ENCODE results near the gene SSBP2.

Gene SSBP2

DNA sequence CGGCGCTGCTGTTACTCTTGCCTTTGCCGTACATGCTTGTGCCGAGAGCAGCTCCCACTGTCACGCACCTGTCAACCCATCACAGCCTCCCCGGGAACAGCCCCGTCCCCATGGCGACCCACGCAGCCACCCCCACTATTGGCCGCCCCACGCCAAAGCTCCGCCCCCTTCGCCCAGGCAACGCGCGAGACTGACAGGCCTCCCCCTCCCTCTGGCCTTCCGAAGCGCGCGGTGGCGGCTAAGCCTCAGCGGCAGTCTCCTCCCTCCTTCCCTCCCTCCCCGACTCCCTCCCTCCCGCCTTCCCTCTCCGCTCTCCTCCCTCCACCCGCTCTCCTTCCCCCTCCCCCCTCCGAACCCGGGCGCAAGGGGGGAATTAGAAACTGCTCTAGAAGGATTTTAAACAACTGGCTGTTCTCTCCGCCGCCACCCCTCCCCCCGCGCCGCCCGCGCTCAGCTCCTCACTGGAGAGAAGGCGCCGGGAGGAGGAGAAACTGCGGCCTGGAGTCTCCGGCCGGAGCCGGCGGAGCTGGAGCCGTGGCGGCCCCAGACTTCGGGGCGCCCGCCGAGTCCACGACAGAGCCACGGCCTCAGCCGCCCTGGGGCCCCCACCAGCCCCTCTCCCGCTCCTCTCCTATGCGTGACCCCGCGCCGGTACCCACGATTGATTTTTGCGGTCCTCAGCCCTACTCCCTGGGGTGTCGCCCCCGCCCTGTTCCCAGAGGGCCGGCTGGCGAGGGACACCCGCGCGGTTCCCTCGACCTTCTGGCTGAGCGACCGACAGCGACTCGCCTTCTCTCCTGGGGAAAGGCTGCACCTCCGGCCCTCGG, at the start of gene SSBP2:
Gene SSBP2 (minus strand): TSS at position 89 of the 827 bp plus-strand sequence. CDS start 55 bp downstream, at position 34.
- peak; percentile 98 for DNase-seq

DNA sequence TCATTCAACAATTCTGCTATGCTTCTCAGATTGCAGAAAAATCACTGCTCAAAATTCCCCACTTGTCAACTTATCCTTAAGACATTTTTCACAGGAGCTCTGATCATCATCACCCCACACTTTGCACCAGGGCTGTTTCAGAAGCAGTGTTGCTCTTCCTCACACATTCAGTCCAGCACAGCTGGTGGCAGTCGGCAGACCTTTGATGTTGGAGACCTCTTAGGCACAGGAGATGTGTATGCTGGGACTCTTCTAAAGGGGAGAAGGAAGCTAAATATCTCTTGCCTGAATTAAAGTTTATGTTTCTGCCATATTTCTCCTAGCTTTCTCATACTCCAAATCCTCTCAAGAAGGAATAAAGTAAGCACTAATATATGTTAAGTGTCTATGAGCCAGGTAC, 44.8 kb upstream of the SSBP2 start:
- DNase-seq = no peak

DNA sequence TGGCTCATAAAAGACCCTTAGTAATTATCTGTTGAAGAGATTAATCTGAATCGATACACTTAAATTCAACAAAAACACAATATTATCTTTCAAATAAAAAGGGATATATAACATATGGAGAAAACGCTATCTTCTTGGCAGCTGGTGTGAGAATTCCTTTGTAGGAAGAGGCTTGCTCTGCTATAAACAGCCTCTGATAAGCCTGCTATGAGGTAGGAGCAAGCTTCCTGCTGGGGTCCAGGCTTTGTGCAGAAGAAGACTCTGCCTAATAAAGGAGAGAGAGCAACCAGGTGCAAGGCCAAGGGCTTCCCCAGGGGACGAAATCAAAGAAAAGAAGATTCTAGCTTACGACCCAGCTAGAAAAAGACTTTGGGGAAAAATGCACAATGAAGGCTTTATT, 43.3 kb upstream of the SSBP2 start:
- no peak for DNase-seq

DNA sequence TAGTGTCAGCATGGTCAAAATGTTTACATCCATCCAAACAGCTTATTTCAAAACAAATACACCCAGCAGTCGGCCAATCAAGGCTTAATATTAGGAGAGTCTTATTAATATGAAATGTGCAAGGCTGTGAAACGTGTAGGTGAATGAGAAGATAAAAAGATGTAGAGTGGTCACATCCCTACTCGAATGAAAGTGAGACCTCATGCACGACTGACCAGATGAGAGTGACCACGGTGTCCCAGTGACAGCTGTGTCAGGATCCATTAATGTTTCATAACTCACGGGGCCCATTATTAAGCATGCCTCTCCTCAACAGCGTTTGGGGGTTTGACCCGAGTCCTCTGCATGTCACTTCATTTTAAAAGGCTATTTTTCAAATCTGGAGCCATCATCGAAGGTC, 39.4 kb upstream of the SSBP2 start:
- no peak for DNase-seq

DNA sequence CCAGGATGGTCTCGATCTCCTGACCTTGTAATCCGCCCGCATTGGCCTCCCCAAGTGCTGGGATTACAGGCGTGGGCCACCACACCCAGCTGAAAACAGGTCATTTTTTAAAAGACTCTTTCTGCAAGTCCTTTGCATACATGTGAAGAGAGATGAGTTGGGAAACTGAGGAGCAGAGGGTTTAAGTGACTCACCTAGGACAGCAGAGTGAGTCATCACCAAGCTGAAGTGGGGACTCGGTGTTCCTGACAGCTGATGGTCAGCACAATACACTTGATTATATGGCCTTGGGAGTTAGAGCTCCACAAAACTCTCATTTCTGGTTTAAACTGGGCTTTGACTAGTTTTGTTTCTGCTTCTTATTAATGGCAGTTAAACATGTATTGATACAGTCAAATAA, 38.1 kb upstream of the SSBP2 start:
- DNase-seq = no peak

DNA sequence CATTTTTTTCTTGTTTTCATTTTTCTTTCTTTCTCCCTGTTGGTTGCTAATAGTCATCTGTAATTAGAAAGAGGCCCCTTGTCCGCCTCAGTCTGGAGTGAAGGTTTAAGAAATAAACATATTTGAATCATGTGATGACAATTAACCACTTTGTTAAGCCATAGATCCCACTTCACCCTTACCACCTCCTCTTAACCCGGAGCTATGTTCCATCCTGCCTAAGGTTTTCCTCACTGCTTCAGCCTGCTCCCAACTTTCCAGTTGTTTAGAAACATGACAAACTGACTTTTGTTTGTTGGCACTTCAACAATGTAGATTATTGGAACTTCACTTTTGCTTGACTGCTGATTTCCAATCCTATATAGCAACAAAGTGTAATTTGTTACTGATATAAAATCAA, 37.4 kb upstream of the SSBP2 start:
- no peak for DNase-seq

DNA sequence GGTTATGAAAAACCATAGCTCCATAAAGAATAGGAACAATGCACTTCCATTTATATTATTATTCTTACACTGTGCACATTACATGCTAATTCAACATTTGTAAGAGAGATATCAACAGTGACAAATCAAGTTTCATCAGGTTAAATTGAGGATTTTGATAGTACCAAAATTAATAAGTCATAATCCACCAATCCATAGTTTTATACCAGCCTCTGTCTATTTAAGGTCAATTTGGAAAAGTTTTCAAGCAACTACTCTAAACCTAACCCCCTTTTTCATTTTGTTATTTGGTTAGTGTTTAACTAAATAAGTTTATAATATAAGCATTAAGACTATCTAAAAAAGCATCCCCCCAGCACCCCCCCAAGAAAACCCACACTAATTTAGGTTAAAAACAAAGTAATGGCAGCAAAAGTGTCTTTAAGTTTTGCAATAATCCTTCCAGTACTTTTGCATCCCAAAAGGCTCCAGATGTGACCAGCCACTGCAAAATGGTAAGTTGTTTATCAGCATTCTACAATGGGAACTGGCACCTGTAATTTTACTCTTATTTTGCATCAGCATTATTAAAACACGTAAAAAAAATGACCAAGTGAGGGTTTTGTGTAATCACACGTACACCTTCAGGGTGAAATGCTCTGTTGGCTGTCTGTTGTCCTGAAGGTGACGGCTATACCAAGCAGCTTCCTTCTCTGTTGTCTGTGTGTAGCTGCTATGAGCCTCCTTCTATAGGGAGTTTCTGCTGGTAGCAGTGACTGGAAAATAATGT, 36.8 kb upstream of the SSBP2 start:
- DNase-seq = no peak

DNA sequence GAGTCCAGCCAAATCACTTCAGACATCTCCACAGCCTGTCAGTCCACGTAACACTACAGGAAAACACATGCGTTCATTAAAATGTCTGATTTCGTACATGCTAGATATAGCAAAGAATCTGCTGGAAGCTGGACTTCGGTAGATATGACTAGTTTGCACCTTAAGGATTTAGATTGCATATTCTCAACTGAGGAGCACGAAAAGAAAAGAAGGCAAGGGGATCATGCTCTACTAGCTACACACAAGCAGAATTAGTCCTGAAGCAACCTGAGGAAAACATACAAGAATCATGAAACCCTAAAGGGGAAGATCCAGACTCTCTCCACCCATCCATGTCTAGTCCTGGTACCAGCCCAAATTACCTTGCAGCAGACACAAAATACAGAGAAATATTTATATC, 36.1 kb upstream of the SSBP2 start:
- DNase-seq = no peak

DNA sequence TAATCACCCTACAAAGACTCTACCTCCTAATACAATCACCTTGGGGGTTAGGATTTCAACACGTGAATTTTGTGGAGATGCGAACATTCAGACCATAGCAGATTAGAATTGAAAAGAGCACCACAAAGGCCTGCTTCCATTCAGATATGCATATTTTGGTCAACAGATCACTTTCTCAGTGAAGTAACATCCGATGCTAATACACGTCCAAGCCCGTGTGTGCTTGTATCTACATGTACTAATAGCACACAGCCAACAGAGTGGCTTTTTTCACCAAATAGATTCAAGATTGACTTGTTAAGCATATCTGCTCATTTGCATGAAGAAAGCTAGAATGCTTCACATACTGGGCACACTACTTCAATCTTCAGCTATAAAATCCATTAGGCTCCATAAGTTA, 35.6 kb upstream of the SSBP2 start:
- no peak for DNase-seq

DNA sequence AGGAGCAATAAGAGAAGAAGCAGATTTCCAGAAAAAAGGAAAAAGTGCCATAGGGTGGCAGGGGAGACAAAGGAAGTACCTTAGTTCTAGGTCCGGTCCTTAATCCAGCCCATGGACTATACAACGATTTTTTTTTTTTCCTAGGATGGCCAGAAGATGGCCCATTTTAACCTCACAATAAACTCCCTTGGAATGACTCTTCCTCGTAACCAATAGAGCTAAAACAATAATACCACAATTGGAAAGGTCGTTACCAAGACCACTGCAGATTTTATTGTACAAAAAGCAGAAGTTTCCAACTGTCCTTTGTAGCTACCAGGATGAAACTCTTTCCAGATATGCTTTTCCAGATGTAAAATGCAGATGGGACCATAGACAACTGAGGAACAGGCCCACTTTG, 34.4 kb upstream of the SSBP2 start:
- DNase-seq = no peak

DNA sequence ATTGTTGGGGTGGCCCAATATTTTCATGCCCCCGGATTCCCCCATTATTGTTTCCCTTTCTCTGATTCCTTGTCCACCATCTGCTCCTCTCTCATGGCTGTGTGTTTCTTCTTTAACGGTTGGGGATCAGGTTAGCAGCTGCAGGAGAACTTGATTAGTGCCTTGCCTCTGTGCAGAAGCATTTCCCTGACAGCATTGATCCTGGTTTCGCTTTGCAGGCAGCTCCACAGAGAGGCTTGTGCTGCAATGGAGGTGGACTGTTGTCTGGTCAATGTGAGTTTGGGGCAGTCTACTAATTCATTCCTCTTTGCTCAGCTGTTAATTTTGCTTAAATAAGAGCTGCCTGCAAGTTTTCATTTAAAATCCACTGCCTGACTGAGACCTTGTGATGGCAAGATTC, 32.5 kb upstream of the SSBP2 start:
- no peak for DNase-seq

DNA sequence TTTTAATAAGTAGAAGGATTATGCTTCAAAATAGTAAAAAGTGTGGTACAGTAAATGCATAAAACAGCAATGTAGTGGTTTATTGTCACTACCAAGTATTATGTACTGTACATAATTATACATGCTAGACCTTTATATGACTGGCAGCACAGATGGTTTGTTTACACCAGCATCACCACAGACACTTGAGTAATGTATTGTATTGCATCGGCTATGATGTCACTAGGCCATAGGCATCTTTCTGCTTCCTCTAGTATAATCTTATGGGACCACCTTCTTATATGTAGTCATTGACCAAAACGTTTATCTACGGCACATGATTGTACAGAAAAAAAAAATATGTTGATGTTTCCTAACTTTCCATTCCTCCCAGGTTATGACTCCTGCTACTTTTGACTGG, 31.9 kb upstream of the SSBP2 start:
- no peak for DNase-seq

DNA sequence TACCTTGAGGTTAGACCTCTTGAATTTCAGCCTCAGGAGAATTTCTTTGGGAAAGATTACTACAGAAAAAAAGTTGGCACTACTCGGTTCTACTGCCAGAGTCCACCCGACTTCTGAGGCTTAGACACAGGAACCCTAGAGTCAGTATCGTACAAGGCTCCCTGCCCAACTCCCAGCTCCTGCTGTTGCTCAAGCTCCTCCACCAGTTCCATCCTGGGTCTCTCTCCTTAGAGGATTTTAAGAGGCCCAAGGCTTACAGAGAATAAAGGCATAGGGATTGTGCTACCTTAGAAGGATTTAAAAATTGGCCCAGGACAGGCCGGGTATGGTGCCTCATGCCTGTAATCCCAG, 29.0 kb upstream of the SSBP2 start:
- DNase-seq = peak; percentile 3 to 14

DNA sequence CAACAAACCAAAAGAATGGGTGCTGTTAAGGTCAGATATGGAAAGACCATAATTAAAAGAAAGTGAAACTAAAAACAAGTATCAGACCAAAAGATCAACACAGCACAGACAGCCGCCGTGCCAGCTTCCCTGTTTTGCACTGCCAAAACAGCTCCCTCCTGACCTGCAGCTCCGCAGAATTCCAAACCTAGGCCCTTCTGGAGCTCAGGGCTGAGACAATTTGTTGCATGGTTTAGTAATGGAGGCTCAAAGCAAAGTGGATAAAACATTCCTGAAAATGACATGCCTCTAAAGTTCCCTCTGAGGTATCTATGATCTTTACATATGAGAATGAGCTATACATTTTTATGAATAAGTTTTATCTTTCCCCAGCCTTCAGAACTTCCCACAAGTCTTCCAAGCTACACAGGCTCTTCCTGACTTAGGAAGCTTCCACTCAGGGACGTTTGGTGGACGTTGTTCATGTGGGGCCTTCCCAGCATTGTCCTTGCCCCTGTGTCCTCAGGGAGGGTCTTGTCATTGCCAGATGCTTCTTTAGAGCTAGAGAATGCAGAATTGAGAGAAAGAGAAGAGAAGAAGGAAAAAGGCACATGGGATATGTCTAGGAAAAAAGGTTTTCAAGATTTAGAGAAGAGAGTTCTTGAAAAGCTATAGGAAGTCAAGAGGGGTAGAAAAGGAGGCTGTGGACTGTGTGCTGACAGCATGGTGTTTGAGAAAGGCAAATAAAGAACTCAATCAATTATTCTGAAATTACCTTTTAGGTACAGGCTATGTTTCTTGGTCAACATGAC, 28.4 kb upstream of the SSBP2 start:
- DNase-seq = peak; percentile 26 to 45

DNA sequence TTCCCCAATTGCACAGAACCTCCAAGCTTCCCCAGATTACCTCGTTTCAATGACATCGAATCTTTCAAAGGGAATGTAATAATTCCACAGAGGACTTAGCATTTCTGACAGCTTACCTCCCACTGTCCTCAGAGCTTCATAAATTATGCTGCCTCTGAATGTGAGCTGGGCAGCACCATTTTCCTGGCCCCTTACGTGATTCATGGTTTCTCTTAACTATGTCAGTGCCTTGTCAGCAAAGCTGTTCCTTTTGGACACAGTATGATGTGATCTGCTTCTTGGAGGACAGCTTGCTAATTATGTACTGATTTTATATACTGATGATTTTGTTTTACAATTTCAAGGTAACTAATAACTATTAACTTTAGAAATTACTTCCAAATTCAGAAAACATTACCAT, 27.7 kb upstream of the SSBP2 start:
- DNase-seq = peak in 1 of 2 experiments; percentile 6

DNA sequence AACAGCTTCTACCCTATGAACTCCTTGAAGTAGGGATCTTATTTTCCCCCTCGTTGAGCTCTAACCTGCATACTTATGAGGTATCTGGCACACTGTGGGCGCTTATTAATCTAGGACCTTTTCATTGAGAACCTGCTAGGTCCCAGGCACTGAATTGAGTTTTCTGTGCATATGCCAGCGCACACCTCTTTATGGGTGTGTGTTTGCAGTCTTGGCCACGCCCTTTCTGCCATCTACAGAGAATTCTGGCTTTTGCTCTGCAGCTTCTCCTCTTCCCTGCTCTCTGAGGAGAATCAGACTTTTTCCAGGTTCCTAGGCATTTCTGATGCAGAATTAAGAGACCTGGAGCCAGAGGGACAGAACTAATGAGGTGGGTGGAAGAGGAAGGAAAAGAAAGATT, 25.4 kb upstream of the SSBP2 start:
- DNase-seq = no peak

DNA sequence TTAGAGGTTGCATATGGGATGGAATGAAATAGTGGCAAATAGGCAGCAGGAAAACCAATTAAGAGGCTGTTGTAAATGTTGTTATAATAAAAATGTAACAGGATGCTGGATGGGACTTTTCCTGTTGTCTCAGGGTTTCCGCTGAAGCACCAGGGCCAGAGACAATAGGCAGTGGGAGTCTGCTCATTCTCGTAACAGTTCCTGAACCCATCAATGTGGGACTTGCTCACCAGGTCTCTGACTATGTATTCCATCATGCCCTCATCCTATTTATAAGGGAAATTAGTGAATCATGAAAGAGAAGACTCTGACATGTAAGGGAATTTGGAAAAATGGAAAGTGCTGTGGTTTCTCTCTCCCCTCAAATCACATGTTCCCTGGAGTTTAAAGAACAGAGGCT, 23.5 kb upstream of the SSBP2 start:
- no peak for DNase-seq

DNA sequence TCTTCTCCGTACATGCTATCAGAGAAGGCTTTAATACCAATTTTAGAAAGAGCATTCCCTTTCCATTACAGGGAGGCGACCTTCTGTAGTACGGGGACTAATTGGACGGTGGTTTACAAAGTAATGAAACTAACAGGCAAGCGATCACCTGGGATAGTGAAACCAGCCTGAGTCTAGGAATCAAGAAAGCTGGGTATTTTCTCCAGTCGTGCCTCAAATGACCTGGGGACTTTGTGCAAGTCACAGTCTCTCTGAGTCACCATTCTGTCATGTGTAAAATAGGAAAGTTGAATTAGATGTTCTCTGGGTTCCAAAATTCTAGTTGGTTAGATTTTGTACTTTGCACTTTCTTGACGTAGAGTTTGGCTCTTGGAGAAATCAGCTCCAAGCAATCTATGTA, 22.7 kb upstream of the SSBP2 start:
- no peak for DNase-seq

DNA sequence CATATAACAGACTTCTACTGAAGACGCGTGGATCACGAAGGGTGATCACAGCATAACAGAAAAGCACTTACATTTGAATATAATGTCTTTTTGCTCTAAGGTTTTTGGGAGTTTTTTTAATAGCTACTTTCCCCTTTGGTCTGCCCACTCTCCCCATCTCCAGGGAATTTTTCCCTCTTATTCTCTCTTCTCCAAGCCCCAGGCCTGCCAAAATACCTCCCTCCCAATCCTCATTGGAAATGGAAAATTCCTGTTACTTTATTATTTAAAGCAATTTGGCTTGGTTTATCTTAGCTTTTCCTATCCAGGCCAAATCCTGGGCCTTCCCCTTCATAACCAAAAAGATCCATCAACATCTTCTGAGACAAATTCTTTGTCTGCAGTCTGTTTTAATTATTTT, 22.3 kb upstream of the SSBP2 start:
- DNase-seq = no peak

DNA sequence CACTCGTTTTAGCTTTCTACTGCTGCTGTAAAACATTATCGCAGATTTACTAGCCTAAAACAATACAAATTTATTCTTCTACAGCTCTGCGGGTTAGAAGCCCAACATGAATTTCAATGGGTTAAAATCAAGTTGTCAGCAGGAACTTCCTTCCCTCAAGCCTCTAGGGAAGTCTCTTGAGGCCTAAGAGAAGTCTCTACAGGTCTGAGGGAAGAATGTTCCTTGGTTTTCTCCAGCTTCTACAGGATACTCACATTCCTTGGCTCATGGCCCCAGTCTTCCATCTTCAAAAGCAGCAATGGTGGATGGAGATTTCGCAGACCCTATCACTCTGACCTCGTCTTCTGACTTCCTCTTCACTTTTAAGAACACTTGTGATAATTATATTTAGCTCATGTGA, 21.6 kb upstream of the SSBP2 start:
- no peak for DNase-seq

DNA sequence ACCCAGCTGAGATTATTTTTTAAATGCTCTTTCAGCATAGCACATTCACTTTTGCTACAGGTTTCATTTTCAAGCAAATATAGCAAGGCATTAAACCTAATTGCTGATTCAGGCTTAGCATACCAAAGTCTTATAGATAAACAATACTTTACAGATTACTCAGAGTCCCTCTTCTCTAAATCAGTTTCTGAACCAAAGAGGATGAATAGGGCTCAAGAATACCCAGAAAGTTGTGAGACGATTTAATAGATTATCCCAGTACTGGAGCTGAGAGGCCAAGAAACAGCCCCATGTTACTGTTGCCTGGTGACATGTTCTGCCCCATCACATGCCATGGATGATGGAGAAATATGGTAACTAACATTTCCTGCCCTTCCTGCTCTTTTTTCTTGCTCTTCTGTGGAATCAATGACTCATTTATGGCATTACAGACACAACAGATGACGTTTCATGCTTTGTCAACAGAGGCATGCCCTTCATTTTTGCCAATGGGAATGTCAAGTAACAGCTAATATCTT, 18.1 kb upstream of the SSBP2 start:
- DNase-seq = no peak

DNA sequence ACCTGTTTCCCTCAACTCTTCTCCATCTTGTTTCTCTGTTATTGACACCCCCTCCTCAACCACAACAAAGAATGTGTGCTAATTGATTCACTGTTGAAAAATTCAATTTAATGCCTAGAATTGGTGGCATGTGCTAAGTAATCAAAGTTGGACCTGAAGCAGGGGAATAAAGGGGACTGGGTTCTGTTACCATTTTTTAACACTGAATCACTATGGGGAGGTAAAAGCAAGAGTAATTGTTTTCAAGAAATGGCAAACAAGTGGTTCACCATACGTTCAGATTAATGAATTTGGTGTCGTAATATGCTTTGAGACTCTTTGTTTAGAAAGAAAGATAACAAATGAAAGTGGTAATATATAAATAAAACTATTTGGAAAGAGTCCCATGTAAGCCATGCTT, 17.0 kb upstream of the SSBP2 start:
- no peak for DNase-seq

DNA sequence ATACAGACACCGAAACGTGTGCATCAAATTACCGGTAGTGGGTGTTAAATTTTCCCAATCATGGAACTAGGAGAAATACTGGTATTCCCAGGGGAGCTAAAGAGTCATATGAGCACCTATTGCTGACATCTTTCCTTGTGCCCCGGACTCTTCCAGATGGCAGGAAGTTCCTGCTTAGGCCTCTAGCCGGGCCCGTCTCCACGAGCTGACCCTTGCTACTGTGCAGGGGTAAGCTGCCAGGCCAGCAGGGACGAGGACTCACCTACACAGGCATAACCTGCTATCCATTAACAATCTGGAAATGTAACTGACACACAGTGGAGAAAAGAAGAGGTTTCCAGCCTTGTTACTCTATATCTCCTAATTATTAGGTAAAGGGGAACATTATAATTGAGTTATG, 16.2 kb upstream of the SSBP2 start:
- DNase-seq = no peak

DNA sequence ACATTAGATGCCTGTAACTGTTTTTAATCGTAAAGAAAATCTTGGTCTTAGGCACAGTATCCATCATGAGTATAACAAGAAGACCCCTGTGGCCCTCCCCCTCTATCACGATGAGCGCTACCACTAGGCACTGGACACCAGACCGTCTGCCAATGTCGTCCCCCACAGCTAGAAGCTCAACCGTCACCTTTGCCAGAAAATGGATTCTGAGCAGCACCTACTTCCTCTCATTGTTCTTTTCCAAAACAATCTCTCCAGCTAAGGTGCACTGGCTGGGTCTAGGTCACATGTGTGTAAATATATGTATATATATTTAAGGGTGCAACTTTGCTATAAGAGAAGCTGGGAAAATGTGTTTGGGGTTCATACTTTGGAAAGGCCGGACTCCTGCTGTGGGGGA, 15.7 kb upstream of the SSBP2 start:
- no peak for DNase-seq
